Measurements from ENCODE around the gene CD2.
A peak's percentile ranks its signal among the peaks of the same experiment; 100 is the strongest.

Gene CD2

GRCh38 chr1:116762281-116762680, 8.1 kb downstream of the CD2 start:
- no peak for DNase-seq

- no peak for DNase-seq
Measured at GRCh38 chr1:116762781-116763115, 8.5 kb downstream of the CD2 start.

- peak; percentile 68 for DNase-seq
Measured at GRCh38 chr1:116763116-116763786, 9.0 kb downstream of the CD2 start.

DNA sequence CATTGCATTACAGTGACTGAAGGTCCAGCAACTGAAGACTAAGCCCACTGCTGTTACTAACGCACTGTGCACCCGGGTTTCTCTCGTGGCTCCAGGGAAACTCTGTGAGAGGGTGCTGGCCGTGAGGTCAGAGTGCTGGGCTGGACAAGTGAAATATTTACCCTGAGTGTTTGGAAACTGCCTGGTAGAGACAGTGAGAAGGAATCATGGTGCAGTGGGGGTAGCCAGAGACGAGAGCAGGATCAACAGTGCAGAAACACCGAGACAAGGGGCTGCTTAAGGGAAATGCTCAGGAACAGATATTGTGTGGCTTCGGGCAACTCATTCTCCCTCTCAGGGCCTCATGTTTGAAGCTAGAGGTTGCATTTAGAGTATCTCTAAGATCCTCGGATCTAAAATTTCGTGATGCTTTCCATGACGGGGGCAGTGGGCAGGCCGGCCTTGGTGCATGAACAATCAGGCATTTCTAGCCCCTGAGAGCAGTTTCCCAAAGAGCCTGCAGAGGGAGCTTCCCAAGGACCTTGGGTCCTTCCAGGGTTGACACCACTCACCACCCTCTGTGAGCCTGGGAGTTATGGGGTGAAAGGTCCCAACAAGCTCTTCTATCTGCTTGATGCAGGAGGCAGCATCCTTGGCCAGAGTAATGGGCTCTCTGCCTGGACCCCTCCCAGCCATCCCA, 9.7 kb downstream of the CD2 start:
- peak; percentile 52 for DNase-seq

GRCh38 chr1:116764466-116764898, 10.3 kb downstream of the CD2 start:
- DNase-seq = peak; percentile 53

GRCh38 chr1:116764906-116765862, 11.0 kb downstream of the CD2 start:
- DNase-seq = no peak

GRCh38 chr1:116765962-116766361, 11.7 kb downstream of the CD2 start:
- DNase-seq = no peak

- DNase-seq = peak; percentile 67
Measured at GRCh38 chr1:116766616-116767469, 12.6 kb downstream of the CD2 start.

DNA sequence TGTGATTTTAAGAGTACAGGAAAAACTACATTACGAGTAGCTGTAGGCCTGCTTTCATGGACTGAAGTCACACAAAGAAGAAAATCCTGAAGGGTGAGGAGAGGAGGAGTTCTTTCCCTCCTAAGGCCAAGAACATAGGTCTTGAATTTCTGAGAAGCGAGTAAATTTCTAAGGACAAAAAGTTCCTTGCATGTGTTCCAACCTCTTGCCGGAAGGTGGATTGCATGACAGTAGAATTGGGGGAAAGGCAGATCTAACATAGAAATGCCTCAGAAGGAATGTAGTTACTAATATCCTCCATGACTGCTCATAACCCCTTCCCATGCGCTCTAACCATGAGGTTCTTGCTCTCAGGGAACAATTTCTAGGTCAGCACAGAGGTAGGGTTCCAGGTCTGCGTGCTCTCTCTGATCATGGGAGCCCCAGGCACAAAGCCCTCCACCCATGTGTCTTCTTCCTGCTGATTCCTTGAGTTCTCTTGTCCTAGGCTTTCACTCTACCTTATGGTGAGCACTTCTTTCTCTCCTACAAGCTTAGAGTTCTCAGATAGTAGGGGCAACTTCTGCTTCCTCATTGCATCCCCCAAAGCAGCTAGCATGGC, 13.7 kb downstream of the CD2 start:
- DNase-seq = no peak

DNA sequence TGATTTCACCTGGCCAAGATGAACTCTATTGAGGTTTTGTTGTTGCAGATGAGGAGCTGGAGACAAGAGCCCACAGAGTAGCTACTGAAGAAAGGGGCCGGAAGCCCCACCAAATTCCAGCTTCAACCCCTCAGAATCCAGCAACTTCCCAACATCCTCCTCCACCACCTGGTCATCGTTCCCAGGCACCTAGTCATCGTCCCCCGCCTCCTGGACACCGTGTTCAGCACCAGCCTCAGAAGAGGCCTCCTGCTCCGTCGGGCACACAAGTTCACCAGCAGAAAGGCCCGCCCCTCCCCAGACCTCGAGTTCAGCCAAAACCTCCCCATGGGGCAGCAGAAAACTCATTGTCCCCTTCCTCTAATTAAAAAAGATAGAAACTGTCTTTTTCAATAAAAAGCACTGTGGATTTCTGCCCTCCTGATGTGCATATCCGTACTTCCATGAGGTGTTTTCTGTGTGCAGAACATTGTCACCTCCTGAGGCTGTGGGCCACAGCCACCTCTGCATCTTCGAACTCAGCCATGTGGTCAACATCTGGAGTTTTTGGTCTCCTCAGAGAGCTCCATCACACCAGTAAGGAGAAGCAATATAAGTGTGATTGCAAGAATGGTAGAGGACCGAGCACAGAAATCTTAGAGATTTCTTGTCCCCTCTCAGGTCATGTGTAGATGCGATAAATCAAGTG, 14.3 kb downstream of the CD2 start:
- DNase-seq = peak; percentile 23

GRCh38 chr1:116769104-116769452, 14.8 kb downstream of the CD2 start:
- DNase-seq = peak; percentile 42

GRCh38 chr1:116769561-116769977, 15.3 kb downstream of the CD2 start:
- DNase-seq = peak; percentile 79

GRCh38 chr1:116769994-116770393, 15.8 kb downstream of the CD2 start:
- peak; percentile 34 for DNase-seq

GRCh38 chr1:116770625-116771024, 16.4 kb downstream of the CD2 start:
- no peak for DNase-seq

GRCh38 chr1:116771997-116772647, 17.9 kb downstream of the CD2 start:
- DNase-seq = no peak

GRCh38 chr1:116772648-116773045, 18.4 kb downstream of the CD2 start:
- no peak for DNase-seq

DNA sequence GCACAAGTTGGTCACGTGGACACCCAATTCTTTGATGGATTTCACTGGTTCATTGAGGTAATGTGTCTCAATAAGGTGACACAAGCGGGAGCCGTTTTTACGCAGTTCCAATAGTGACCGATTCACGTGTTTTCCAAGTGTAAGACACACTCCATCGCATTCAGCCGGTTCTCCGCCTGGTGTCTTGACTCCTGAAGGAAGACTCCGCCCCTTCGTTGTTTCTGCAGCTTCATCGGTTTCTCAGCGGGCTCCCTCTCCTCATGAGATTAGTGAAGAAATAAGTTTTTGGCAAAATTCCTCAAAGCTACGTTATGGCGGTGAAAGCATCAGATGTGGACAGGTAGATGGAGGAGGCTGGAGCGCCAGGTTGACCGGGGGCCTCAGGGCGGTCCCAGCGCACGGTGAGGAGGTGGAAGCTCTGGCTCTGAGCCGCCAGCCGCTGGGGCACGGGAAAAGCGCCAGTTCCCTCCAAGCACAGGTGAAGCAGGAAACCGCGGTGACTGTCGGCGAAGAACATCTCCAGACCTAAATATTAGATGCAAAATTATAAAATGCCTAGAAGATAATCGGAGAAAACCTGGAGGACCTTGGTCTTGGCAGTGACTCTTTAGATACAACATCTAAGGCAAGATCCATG, 21.0 kb downstream of the CD2 start:
- DNase-seq = no peak

GRCh38 chr1:116777831-116778830, 23.9 kb downstream of the CD2 start:
- DNase-seq = no peak

DNA sequence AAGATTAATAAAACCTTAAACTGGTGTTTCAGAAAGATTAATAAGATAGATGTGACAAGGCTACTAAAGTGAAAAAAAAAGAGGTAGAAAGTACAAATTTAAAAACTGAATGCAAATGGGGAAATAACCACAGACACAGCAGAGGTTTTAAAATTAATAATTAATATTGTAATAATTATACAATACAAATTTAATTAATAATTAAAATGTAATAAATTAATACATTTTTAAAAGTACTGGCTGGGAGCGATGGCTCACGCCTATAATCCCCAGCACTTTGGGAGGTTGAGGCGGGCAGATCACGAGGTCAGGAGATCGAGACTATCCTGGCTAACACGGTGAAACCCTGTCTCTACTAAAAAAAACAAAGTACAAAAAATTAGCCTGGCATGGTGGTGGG, 26.8 kb downstream of the CD2 start:
- no peak for DNase-seq

Data from CD4-positive, alpha-beta T cell treated with Interleukin-17A for 4 hours (primary cell).